SK-N-MC (cell line): ENCODE results near the gene MSX1.

ENCODE experiments used
- EZH2 ChIP-seq: fragments of 200-600 bp; sonication (generic); IDR thresholded peaks from one replicate; pipeline ENCODE4 v1.6.1; 2017; ENCODE audit warnings: antibody characterized with exemption
- POLR2AphosphoS5 ChIP-seq: IDR thresholded peaks from 2 replicates; pipeline ENCODE4 v1.6.1; 2012; ENCODE audit warnings: mild to moderate bottlenecking, low read depth, low read length, borderline replicate concordance

- TF ChIP-seq EZH2, result no peak
- TF ChIP-seq POLR2AphosphoS5, result no peak
Measured at GRCh38 chr4:4873203-4873602, 13.7 kb downstream of the MSX1 start.
